HG02884 (cell line): ENCODE data around the gene KLLN.
"Not testable (repeated sequence)": the region's sequence is repeated elsewhere in the genome, so short reads cannot be mapped to it uniquely, and the experiment has no call there.

Experiments used
- ATAC-seq: cut with Tn5 transposase; IDR thresholded peaks from one replicate; pipeline ENCODE4 v1.9.1; 2021; ENCODE audit warnings: mild to moderate bottlenecking, moderate library complexity; ENCODE audit not compliant: unreplicated experiment

KLLN gene, protein sequence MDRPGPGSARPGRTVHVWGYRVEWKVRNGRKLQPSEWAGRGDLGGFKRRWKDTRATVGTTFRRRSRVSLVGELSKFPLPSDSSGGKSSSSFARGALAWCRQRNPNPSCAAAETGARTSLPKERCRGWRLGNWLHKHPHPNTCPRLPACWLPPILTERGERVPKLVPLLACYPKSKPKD

DNA sequence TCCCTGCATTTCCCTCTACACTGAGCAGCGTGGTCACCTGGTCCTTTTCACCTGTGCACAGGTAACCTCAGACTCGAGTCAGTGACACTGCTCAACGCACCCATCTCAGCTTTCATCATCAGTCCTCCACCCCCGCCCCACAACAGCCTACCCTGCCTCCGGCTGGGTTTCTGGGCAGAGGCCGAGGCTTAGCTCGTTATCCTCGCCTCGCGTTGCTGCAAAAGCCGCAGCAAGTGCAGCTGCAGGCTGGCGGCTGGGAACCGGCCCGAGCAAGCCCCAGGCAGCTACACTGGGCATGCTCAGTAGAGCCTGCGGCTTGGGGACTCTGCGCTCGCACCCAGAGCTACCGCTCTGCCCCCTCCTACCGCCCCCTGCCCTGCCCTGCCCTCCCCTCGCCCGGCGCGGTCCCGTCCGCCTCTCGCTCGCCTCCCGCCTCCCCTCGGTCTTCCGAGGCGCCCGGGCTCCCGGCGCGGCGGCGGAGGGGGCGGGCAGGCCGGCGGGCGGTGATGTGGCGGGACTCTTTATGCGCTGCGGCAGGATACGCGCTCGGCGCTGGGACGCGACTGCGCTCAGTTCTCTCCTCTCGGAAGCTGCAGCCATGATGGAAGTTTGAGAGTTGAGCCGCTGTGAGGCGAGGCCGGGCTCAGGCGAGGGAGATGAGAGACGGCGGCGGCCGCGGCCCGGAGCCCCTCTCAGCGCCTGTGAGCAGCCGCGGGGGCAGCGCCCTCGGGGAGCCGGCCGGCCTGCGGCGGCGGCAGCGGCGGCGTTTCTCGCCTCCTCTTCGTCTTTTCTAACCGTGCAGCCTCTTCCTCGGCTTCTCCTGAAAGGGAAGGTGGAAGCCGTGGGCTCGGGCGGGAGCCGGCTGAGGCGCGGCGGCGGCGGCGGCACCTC, at the start of gene KLLN, which contains the start of gene PTEN:
TSS of gene KLLN (minus strand) at position 481 of the 891 bp plus-strand sequence. CDS start 1,046 bp downstream, outside the sequence.
TSS of gene PTEN (plus strand) at position 573 of the 891 bp plus-strand sequence. CDS start 845 bp downstream, outside the sequence.
- peak; percentile 32 for ATAC-seq

DNA sequence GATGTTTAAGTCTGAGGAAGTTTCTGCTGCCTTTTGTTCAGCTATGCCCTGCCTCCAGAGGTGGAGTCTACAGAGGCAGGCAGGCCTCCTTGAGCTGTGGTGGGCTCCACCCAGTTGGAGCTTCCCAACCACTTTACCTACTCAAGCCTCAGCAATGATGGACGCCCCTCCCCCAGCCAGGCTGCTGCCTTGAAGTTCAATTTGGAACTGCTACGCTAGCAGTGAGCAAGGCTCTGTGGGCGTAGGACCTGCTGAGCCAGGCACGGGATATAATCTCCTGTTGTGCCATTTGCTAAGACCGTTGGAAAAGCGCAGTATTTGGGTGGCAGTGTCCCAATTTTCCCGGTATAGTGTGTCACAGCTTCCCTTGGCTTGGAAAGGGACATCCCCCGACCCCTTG, 40.1 kb upstream of the KLLN start:
- not testable (repeated sequence) for ATAC-seq

DNA sequence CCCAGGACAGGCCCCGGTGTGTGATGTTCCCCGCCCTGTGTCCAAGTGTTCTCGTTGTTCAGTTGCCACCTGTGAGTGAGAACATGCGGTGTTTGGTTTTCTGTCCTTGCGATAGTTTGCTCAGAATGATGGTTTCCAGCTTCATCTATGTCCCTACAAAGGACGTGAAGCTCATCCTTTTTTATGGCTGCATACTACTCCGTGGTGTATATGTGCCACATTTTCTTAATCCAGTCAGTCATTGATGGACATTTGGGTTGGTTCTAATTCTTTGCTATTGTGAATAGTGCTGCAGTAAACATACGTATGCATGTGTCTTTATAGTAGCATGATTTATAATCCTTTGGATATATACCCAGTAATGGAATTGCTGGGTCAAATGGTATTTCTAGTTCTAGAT, 34.6 kb upstream of the KLLN start:
- ATAC-seq: not testable (repeated sequence)

DNA sequence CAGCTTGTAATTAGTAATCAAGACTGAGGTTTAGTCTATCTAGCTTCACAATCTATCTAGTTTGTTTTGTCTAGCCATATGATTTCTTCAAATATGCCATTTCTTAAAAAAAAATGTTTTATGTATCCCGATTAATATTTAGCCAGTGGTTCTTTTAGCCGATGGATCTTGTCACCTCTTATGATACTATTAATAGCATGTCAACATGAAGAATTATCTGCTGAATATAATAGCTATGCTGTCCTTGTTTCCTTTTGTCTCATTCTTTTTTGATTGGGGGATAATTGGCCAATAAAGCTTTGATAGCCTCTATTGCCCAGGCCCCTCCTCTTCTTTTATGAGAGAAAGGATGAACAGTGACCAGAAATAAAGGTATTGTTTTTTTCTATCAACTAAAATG, 32.9 kb upstream of the KLLN start:
- ATAC-seq: no peak

DNA sequence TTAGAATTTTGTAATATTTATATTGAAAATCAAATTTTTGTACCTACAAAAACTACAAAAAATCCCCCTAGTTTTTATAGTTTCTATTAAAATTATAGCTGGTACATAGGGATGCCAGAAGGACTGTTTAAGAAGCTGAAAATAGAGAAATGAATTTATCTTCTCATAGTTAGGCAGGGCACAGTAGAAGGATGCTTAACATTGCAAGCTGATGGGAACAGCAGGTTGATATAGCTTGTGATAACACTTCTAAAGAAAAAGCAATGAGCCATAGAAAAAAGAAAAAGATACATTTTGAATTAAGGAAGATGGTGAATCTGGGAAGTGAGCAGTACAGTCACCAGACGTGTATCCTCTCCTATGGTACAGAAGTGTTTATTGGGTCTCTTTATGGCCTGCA, 32.1 kb upstream of the KLLN start:
- no peak for ATAC-seq

DNA sequence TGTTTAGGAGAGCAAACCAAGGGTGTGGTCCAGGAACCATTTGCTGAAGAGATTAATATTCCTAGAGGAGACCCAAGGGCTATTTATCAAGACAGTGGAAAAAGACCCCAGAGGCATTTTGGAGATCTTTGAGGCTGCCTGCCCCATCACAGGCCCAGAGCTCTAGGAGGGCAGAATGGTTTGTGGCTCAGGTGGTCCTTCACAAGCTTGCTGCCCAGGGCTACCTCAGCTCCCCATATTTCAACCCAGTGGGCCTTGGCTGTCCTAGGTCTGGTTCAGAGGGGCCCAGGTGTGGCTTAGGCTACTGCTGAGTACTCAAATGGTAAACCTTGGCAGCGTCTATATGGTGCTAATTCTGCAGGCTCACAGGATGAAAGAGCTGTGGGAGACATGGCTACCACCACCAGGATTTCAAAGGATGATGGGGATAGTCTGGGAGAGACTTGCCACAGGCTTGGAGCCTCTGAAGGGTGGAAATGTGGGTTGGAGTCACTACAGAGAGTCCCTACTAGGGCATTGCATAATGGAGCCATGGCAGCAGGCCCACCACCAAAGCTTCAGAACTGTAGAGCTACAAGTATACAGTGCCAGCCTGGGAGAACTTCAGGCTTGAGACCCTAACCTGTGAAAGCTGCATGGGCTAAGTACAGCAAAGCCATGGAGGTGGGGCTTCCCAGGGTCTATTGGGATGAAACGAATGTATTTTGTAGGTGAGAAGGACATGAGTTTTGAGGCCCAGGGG, 24.4 kb upstream of the KLLN start:
- no peak for ATAC-seq

DNA sequence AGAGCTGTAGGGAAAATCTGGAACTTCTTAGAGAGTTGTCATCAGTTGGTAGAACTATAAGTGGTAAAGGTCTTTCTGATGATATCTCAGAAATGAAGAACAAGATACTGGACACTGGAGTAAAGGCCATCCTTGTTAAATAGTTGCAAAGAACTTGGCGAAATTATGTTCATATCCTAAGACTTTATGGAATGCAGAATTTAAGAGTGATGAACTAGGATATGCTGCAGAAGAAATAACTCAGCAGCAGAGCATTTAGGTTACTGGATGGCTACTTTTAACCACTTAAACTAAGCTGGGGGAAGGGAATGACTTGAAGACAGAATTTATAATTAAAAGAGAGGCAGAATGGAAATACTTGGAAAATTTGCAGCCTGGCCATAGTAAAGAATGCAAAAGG, 23.8 kb upstream of the KLLN start:
- no peak for ATAC-seq

DNA sequence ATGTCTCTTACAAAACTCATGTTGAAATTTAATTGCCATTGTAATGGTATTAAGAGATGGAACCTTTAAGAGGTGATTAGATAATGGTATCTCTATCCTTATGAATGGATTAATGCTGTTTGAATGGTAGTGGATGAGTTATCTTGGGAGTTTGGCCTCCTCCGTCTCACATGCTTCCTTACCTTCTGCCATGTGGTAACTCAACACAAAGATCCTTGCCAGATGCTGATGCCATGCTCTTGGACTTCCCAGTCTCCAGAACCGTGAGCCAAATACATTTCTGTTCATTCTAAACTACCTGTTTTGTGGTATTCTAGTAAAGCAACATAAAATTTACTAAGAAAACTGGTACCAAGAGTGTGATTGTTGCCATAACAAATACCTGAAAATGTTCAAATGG, 23.3 kb upstream of the KLLN start:
- ATAC-seq: no peak

DNA sequence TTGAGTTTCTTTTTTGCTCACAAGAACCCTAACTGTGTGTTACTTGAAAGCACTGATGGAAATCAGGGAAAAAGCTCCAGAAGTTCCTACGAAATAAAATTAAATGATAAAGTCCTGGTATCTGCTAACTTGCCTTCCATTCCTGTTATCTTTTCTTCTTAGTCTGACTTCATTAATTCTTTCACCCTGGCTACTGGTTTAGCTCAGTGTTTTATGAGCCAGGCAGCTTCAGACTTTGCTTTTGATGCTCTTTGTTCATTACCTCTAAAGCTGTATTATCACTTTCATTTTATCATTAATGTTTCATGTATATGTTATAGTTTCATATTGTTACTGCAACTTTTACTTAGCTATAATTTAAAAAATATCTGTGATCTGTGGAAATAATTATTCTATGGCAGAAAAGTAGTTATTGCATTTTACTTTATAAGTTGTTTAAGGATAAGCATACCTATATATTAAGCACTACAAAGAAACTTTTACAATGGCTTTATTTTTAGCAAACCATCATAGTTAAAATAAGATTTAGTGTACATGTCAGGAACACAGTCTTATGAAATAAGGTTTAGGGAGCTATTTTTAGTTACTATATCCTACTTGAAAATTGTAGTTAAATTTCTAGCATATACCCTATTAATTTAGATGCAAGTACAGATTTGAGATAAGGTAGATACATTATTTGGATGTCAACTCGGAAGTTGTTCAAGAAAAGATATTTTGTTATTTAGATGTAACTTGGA, 19.4 kb upstream of the KLLN start:
- ATAC-seq: no peak

DNA sequence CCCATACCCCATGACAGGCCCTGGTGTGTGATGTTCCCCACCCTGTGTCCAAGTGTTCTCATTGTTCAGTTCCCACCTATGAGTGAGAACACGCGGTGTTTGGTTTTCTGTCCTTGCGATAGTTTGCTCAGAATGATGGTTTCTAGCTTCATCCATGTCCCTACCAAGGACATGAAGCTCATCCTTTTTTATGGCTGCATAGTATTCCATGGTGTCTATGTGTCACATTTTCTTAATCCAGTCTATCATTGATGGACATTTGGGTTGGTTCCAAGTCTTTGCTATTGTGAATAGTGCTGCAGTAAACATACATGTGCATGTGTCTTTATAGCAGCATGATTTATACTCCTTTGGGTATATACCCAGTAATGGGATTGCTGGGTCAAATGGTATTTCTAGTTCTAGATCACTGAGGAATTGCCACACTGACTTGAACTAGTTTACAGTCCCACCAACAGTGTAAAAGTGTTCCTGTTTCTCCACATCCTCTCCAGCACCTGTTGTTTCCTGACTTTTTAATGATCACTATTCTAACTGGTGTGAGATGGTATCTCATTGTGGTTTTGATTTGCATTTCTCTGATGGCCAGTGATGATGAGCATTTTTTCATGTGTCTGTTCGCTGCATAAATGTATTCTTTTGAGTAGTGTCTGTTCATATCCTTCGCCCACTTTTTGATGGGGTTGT, 18.2 kb upstream of the KLLN start:
- ATAC-seq: not testable (repeated sequence)

DNA sequence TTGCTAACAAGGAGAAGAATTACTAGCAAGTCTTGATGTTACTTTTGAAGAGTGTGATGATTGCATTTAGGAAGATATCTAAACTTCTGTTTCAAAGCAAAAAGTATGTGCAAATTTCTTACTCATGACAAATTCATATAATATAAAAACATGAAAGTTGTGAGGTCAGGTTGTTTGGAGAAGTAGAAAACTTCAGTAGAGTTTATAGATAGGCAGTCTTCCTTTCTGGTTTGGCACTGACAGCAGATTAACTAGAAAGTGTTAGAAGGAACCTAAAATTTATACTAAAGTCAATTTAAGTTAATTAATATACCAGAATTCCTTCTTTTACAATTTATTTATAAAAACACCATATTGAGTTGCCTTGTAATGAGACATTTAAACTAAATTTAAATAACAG, 17.0 kb upstream of the KLLN start:
- ATAC-seq: no peak

DNA sequence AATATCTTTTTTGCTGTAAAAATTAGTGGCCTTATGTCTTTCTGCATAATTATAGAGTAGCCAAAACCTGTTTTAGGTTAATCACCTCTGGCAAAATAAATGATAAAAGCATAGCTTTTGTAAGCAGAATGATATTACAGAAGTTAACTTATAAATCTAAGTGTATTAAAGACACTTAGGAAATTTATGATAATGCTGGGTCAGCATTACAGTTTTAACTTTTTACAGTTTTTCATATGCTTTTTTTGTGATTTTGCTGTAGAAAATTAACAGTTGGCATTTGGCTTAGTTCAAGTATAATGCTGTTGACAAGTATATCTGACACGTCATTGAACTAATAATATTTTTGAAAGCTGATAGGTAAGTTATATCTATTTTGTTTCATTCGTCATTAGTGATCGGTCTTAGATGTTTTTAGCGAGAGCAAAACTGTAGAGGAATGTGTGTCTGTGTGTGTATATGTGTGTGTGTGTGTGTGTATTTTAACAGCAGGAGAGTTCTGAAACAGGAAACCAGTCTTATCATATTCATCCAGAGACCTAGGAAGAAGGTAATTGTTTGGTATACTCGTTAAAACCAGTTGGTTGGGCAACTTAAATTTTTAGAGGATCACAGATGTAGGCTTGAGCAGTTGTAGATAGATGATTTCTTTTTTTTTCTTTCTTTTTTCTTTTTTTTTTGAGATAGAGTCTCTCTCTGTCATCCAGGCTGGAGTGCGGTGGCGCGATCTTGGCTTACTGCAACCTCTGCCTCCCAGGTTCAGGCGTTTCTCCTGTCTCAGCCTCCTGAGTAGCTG, 15.5 kb upstream of the KLLN start:
- no peak for ATAC-seq

DNA sequence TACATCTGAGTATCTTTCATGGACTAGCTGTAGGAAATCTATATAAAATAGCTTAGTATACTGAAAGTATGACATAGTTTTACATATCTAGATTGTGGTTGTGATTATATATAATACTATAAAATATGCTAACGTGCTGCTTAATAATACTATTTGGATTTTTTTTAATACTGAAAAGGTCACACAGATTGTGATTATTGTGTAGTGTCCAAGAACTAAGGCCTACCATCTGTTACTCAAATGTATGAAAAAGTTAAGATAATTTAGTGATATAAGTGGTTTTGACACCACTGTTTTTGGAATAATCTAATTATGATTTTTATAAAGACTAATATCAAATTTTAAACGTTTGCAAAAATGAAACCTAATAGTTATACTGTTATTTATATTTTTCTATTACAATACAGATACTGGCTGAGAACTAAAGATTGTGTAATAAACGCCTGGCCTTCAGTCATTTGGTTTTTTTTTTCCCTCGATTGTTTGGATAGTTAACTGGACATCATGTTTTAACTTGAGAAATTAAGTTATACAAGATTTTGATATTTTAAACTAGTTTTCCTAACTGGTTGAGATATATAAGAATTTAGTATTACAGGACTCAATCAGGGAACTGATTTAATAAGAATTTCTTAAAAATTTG, 12.7 kb upstream of the KLLN start:
- no peak for ATAC-seq

DNA sequence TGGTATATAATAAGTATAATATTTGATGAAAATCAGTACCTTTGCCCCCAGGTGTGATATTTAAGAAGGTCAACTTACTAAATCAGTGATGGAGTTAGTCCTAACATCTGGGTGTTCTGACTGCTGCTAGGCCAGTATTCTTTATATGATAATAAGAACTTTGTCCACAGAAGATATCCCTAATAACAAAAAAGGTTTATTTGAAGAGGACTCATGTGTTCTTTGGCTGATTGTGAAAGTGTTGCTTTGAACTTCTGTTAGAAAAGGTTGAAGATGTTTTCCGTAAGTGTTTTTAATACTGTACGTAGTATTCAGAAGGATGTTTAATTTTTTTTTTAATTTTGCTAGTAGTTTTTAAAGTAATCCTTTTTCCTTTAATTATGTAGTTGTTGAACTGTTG, 10.3 kb upstream of the KLLN start:
- ATAC-seq: no peak

DNA sequence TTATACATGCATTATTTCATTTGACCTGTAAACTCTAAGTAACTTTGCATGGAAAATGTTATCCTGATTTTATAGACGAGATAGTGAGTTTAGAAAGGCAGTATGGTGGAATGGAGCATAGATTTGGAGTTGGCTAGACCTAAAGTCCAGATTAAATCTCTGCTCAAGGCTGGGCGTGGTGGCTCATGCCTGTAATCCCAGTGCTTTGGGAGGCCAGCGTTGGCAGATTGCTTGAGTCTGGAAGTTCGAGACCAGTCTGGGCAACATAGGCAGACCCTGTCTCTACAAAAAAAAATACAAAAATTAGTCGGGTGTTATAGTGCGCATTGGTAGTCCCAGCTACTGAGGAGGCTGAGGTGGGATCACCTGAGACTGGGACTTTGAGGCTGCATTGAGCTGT, 9.5 kb upstream of the KLLN start:
- no peak for ATAC-seq

DNA sequence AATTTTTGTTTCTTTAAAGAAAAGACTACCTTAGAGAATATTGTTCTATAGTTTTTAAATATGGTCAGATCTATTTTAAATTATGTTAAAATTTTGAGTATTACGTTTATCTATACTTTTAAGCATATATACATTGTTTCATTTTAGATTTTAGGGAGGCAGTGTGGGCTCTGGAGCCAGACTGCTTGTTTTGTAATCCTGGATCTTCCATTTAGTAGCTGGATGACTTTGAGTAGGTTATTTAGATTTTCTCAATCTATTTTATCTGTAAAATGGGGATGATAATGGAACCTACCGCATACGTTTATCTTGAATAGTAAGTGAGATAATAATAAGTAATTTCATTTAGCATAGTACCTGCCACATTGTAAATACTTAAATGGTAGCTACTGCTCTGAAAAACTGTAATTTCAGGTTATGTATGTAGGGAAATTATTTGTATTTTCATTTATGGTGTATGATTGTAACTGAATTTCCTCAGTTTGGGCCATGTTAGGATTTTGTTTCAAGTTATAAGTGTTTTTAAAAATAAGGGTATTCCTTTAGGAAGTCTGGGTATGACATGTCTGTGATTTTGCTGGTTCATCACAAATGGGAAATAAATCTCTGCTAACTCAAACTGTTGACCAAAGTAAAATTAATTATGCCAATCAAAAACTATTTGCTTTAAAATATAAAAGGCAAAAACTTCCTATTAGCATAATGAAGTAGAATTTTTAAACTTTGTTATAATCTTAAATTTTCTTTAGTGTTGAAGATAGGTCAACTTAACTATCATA, 6.6 kb upstream of the KLLN start:
- ATAC-seq: no peak

DNA sequence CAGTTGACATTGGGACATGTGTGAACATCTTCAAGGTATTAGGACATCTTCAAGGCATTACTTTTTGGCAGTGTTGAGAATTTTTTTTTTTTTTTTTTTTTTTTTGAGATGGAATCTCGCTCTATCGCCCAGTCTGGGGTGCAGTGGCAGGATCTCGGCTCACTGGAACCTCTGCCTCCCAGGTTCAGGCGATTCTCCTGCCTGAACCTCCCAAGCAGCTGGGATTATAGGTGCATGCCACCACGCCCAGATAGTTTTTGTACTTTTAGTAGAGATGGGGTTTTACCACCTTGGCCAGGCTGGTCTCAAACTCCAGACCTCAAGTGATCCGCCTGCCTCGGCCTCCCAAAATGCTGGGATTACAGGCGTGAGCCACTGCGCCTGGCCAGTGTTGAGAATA, 5.8 kb upstream of the KLLN start:
- ATAC-seq: not testable (repeated sequence)

DNA sequence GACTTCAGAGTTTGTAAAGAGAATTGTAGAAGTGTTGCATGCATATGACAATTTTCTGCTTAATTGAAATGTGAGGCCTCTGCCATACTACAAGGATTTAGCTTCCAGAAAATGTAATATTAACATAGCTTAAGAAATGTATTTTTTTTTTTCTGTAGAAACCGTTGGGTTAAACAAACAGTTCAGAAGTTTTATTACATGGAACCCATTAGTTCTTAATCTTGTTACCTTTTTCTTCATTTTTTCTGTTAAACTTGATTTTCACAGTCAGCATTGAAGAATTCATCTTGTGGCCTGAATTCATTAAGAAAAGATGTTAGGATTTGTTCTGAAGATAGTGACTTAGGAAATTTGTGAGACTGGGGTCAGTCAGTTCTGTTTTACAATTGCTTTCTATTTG, 4.9 kb upstream of the KLLN start:
- no peak for ATAC-seq
